A204.1 (cell line): ENCODE results near the gene PPP1R27.
"Not testable (repeated sequence)": the region's sequence is repeated elsewhere in the genome, so short reads cannot be mapped to it uniquely, and the experiment has no call there.

Experiments
- FAIRE-seq: peaks from 2 replicates; lab custom pipeline; 2012; peaks lifted over from hg19 to GRCh38; lab: Jason Lieb, UNC

The PPP1R27 gene

DNA sequence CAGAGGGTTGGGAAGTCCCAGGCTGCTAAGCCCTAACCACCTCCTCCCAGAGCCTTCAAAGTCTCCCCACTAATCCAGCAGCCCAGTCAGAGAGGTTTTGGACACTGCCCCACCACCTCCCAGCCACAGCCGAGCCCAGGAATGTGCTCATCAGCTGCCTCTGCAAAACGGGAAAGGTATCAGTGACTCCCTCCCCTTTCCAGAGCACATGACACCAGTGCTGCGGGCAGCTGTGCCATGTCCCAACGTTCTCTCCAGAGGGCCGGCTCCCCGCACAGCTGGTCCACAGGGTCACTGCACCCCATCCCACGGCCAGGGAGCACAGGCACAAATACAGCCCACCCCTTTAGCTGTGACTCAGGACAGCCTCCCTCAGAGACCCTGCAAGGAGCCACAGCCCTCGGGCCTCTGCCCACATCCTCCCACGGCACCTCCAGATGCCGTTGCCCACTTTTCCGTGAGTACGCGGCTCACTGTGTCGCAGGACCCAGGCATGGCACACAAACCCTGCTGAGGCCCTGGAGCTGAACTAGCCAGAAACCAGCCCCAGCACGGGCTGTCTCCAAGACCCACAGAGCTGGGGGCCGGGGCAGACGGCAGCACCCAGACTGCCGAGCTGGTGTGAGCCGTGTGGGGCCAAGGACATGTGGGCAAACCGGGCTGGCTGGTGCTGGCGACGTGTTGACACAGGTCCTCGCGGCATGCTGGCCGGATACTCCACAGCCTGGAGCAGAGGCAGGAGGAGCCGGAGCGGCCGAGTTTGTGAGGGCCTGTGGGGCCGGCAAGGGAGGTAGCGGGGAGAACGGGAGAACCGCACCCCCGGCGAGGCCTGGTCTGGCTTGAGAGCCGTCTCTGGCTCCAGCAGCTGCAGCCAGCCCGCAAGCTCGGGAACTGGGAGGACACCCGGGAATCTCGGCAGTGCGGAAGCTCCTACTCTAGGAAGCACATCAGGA lies 6.3 kb upstream of the PPP1R27 start:
- no peak for FAIRE-seq

DNA sequence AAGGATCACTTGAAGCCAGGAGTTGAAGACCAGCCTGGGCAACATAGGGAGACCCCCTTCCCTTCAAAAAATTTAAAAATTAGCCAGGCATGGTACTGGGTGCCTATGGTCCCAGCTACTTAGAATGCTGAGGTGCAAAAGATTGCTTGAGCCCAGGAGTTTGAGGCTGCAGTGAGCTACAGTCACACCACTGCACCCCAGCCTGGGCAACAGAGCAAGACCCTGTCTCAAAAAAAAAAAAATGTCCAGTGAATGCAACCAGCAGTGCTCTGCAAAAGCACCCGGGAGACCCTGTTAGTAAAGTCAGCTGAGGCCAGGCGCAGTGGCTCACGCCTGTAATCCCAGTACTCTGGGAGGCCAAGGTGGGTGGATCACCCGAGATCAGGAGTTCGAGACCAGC lies 5.2 kb upstream of the PPP1R27 start:
- FAIRE-seq, result not testable (repeated sequence)

DNA sequence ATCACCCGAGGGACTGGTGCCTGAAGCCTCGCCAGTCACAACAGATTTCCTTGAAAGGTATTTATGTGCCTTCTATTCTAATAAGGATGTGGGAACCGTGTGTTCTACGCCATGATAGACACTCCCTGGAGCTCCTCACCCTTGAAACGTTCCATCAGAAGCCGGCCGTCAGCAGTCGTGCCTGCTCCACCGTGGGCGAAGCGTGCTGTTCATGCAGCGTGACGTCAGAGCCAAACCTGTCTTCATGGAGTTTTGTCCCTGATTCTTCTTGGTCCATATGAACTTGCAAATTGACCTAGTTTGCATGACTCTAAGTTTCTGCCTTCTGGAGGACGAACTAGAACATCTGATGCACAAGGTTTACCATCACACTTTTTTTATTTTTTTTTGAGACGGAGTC lies 4.5 kb upstream of the PPP1R27 start:
- no peak for FAIRE-seq

DNA sequence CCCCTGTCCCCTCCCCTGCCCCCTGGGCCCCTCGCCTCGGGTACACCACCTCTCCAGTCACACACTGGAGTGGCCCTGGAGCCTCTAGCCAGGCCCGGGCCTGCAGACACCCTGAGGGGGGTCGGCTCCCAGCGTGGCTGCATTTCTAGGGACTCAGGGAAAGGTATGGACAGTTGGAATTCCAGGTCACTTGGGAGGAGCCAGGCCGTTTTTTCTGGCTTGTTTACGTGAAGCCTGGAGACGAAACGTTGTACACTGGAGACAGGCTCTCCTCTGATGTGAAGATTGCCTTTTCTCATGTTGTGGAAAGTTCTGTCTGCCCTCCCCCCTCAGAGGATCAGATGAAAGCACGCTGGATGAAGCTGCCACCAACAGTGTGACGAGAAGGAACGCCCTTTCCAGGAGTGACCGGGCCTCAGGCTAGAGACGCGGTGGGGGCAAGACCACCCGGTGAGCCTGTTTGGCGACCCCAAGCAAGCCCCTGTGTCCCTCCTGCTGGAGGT lies 4.0 kb upstream of the PPP1R27 start:
- no peak for FAIRE-seq

DNA sequence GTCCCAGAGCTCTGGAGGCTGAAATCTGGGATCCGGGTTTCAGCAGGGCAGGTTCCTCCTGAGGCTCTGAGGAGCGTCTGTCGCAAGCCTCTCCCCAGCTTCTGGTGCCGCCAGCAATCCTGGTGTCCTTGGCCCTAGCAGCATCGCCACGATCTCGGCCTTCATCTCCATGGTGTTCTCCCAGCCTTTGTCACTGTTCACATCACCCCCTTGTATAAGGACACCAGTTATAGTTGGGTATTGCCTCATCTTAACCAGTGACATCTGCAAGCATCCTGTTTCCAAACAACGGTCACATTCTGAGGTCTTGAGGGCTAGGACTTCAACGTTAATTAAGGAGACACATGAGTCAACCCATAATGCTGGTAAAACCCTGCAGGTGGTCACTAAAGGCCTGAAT lies 2.8 kb upstream of the PPP1R27 start:
- no peak for FAIRE-seq

- FAIRE-seq, result no peak
Observed at GRCh38 chr17:81833921-81834830, 674 bp downstream of the PPP1R27 start.

- no peak for FAIRE-seq
Observed at GRCh38 chr17:81833160-81833920, 1.5 kb downstream of the PPP1R27 start, which contains the start of gene MCRIP1. Gene MCRIP1, minus strand, starts transcription at chr17:81833291. Its CDS starts 8,785 bp downstream, at chr17:81824506.

GRCh38 chr17:81832608-81833159 lies 2.2 kb downstream of the PPP1R27 start:
- FAIRE-seq, result no peak

GRCh38 chr17:81831957-81832607 lies 2.8 kb downstream of the PPP1R27 start:
- no peak for FAIRE-seq

DNA sequence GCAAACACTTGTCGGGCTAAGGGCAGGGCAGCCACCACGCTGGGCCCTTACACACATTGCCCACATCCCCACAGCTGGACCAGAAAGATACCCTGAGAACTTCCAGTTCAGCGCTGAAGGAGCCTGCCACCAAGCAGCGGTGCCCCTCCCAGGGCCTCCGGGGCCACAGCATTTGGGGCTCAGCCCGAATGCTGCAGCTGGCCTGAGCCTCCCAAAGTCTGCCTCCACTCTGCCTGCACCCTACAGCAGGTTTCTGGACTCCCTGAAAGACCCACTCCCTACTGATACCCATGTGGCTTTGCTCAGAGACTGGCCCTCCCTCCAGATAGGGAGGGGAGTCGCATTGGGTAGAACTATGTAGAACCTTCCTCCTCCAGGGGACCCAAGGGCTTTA lies 3.3 kb downstream of the PPP1R27 start:
- FAIRE-seq, result no peak

DNA sequence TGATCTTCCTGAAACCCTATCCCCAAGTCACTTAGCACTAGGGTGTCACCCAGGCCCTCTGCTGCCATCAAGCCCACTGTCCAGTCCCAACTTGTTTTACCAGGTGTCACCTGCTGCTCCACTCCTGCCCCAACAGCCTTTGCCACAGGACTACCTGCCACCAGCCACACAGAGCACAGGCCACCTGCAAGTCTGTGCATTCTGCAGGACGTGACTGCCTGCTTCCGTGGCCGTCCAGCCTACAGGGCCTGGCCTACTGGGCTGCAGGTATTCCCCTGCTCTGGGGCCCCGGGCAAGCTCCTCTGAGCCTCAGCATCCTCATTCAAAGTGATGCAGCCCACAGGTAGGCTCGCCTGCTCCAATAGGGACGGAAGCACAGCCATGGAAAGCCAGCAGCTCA lies 5.0 kb downstream of the PPP1R27 start:
- FAIRE-seq, result no peak

- no peak for FAIRE-seq
Observed at GRCh38 chr17:81828656-81829055, 6.2 kb downstream of the PPP1R27 start.

- FAIRE-seq, result no peak
Observed at GRCh38 chr17:81825841-81826466, 8.9 kb downstream of the PPP1R27 start.

GRCh38 chr17:81824595-81824994 lies 10.3 kb downstream of the PPP1R27 start:
- no peak for FAIRE-seq

GRCh38 chr17:81823820-81824550 lies 10.9 kb downstream of the PPP1R27 start:
- no peak for FAIRE-seq

GRCh38 chr17:81822996-81823819 lies 11.6 kb downstream of the PPP1R27 start:
- FAIRE-seq, result no peak

DNA sequence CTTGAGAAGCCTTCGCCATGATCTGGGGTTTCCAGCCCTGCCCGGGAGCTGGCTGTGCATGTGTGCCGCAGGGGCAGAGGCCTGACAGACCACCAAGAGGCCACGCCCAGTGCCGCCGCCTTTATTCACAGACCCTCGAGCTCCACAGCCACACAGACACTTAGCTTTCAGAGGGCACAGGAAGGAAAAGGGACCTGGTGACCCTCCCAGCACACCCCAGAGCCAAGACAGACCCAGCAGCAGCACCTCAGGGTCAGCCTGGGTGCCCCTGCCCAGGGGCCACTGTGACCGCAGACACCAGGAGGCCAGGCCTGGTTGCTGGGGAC lies 12.6 kb downstream of the PPP1R27 start:
- no peak for FAIRE-seq

- FAIRE-seq, result no peak
Observed at GRCh38 chr17:81821603-81822311, 13.1 kb downstream of the PPP1R27 start.

GRCh38 chr17:81821147-81821546 lies 13.7 kb downstream of the PPP1R27 start:
- FAIRE-seq, result no peak
